VCaP (cell line): ENCODE data around the gene CALD1.

Experiments
- H3K27ac ChIP-seq: fragments of 450-650 bp; 2 replicates; pipeline ENCODE4 v1.5.1; 2017
- TF ChIP-seq, protein P1 (sequence below): fragments of 450-650 bp; conservative IDR thresholded peaks from 2 replicates; pipeline ENCODE4 v1.5.1; 2017; ENCODE audit warnings: mild to moderate bottlenecking, moderate library complexity

The CALD1 gene

DNA sequence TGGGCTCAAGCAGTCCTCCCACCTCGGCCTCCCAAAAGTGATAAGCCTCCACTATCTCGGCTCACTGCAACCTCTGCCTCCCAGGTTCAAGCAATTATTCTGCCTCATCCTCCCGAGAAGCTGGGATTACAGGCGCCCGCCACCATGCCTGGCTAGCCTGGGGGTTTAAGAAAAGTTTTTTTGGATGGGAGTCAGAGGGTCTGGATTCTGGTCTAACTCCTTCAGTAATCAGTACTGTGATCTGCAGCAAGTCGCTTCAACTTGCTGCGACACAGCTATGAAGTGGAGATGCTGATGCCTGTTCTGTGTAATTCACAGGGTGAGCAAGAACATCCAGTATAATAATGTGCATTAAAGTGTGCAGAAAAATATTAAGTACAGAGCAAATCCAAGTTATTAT, 118.5 kb downstream of the CALD1 start:
- H3K27ac ChIP-seq, result no peak overlapping the region
- TF ChIP-seq, protein P1, sequence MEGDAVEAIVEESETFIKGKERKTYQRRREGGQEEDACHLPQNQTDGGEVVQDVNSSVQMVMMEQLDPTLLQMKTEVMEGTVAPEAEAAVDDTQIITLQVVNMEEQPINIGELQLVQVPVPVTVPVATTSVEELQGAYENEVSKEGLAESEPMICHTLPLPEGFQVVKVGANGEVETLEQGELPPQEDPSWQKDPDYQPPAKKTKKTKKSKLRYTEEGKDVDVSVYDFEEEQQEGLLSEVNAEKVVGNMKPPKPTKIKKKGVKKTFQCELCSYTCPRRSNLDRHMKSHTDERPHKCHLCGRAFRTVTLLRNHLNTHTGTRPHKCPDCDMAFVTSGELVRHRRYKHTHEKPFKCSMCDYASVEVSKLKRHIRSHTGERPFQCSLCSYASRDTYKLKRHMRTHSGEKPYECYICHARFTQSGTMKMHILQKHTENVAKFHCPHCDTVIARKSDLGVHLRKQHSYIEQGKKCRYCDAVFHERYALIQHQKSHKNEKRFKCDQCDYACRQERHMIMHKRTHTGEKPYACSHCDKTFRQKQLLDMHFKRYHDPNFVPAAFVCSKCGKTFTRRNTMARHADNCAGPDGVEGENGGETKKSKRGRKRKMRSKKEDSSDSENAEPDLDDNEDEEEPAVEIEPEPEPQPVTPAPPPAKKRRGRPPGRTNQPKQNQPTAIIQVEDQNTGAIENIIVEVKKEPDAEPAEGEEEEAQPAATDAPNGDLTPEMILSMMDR, result no peak

DNA sequence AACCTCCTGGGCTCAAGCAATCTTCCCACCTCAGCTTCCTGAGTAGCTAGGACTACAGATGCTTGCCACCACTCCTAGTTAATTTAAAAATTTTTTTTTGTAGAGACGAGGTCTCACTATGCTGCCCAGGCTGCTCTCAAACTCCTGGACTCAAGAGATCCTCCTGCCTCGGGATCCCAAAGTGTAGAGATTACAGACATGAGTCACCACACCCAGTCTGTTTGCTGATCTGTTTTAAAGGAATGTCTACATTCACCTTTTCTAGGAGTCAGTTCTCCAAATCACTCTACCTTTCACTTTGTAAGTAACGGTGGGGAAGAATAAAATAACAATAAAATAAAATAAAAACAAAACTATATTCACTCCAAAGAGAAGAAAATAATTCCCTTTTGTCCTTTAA, 120.3 kb downstream of the CALD1 start:
- H3K27ac ChIP-seq, result no peak overlapping the region
- TF ChIP-seq, protein P1, result no peak

DNA sequence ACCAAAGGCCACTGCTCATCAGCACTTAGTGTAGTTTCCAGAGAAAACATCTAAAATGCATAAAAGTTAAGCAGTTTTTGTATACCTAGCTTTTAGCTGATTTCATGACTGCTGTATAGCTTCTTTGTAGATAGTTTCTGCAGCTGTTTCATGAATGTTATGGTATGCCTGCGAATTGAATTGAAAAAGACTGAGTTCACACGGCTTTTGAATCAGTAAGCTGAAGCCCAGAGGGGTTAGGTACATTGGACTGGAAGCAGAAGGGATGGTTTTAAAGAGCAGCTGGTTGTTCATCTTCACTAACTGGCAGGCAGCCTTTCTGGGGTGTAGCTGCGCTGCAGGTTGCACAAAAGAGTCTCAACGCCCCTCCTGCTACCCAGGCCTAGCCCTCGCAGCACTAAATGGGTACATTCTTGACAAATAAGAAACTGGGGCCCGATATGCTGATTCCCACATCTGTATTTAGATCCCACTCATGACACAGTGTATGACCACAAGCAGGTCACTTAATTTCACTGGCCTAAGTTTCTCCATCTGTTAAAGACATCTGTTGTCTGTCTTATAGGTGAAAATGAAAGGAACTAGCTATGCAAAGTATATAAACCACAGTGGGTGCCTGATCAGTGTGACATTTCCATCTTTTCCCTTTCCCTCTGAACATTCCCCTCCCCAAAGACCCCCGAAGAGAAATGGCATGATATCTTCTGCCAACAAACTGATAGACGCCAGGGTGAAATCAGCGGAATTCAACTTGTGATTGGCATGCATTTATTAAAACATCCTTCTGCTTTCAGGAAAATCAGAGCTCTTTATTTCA, 120.9 kb downstream of the CALD1 start:
- TF ChIP-seq, protein P1, result no peak
- no peak overlapping the region for H3K27ac ChIP-seq

DNA sequence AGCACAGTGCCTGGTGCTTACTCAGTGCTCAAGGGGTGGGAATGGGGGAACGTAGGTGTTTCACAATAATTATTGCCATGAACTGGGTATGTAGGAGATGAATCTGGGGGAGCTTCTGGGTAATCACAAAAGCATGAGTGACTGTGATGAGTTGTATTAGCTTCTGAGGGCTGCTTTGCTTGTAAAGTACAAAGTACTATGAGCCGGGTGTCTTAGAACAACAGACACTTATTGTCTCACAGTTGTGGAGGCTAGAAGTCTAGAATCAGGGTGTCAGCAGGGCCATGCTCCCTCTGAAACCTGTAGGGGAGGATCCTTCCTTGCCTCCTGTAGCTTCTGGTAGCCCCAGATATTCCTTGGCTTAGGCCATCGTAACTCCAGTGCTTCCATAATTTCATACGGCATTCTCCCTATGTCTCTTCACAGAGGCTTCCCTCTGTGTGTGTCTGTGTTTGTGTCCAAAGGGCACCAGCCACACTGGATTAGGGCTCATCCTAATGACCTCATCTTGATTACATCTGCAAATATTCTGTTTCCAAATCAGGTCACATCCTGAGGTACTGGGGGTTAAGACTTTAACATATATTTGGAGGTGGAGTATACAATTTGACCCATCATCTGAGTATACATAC, 122.1 kb downstream of the CALD1 start:
- no peak overlapping the region for H3K27ac ChIP-seq
- TF ChIP-seq, protein P1, result no peak

DNA sequence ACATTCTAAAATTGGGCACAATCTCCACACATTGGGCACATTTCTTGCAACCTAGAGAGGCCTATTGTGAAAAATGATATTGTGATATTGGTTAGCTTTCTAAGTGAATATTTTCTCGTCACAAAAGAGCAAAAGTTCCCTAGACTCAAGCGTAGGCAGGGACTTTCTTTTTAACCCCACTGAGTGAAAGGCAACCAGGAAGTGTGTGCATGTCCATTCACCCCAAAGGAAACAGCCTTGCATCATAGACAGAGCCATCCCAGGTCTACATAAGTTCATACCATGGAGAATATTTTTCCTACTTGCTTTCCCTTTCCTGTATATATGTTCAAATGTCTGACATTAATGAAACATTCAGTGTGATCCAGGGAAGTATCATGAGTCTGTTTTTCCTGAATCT, 122.6 kb downstream of the CALD1 start:
- no peak overlapping the region for H3K27ac ChIP-seq

DNA sequence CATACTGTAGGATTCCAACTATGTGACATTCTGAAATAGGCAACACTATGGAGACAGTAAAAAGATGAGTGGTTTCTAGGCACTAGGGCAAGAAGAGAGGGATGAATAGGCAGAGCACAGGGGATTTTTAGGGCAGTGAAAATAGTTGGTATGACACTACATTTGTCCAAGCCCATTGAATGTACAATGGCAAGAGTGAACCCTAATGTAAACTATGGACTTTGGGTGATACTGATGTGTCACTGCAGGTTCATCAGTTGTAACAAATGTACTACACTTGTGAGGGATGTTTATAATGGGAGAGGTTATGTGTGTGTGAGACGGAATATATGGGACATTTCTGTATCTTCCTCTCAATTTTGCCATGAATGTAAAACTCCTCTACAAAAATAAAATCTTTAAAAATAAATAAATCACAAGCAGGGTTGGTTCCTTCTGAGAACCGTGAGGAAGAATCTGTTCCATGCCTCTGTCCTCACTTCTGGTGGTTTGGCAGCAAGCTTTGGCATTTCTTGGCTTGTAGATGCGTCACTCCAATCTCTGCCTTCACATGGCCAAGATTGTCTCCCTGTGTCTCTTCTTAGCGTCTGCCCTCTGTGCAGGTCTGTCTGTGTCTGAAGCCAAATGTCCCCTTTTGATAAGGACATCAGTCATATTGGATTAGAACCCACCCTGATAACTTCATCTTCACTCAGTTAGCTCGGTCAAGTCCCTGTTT, 123.8 kb downstream of the CALD1 start:
- TF ChIP-seq, protein P1, result no peak
- no peak overlapping the region for H3K27ac ChIP-seq

More for the DNA sequence above, 122.6 kb downstream of the CALD1 start:
- TF ChIP-seq, protein P1, result no peak

DNA sequence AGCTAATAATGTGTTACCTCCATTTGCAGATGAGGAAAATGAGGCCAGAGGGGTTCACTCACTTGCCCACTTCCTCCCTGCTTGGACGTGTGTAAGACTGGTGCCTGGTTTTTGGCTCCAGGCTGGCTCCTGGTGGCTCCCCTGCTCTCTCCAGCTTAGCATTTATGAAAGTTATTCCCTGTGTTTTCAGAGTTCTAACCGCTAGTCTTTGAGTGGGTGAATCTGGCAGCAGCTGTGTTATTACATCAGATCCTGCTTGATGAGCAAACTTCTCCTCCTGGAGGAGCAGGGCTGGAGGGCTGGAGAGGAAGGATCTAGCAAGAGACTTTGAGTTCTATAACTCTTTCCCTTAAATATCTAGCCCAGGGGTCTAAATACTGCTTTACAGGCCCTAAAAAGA, 125.9 kb downstream of the CALD1 start:
- H3K27ac ChIP-seq, result no peak overlapping the region
- TF ChIP-seq, protein P1, result no peak
